Measurements from ENCODE around the gene ATP10B.
"Not testable (repeated sequence)": the region's sequence is repeated elsewhere in the genome, so short reads cannot be mapped to it uniquely, and the experiment has no call there.

The ATP10B gene

GRCh38 chr5:160726721-160727120 is 125.3 kb downstream of the ATP10B start:
- Histone ChIP-seq H3K36me3 (ENCODE audit: insufficient read depth, insufficient read length, low read length) (no peaks in the 10 kb centered on the region), H3K4me1 (ENCODE audit: insufficient read depth, insufficient read length) (peaks cover 2% of the 10 kb centered on the region), H3K9me3 (ENCODE audit: insufficient read depth, low read length) (no peaks in the 10 kb centered on the region), H3K9ac (ENCODE audit: insufficient read length, low read depth) (no peak overlapping the region), H3K27me3 (ENCODE audit: insufficient read depth, insufficient read length) (no peaks in the 10 kb centered on the region), H3K4me3 (ENCODE audit: insufficient read length, low read depth) (no peak overlapping the region)
- TF ChIP-seq YY1 (IDR thresholded peaks at IDR 0.05; ENCODE audit: insufficient read depth, insufficient read length) (no peak), ZNF274 (IDR thresholded peaks at IDR 0.05; ENCODE audit: low read depth, low read length) (no peak), SUZ12 (IDR thresholded peaks at IDR 0.05; ENCODE audit: extremely low read depth, insufficient read depth, insufficient read length) (no peak)
- no peak for DNase-seq (ENCODE audit: low read depth, low spot score)

GRCh38 chr5:160720822-160721221 is 131.2 kb downstream of the ATP10B start:
- Histone ChIP-seq H3K27me3 (ENCODE audit: insufficient read depth, insufficient read length) (no peaks in the 10 kb centered on the region), H3K9me3 (ENCODE audit: insufficient read depth, low read length) (no peaks in the 10 kb centered on the region), H3K36me3 (ENCODE audit: insufficient read depth, insufficient read length, low read length) (no peaks in the 10 kb centered on the region), H3K4me1 (ENCODE audit: insufficient read depth, insufficient read length) (no peaks in the 10 kb centered on the region), H3K4me3 (ENCODE audit: insufficient read length, low read depth) (no peak overlapping the region), H3K9ac (ENCODE audit: insufficient read length, low read depth) (no peak overlapping the region)
- DNase-seq (ENCODE audit: low read depth, low spot score), result no peak
- TF ChIP-seq ZNF274 (IDR thresholded peaks at IDR 0.05; ENCODE audit: low read depth, low read length), result no peak
- no peak for TF ChIP-seq SUZ12 (IDR thresholded peaks at IDR 0.05; ENCODE audit: extremely low read depth, insufficient read depth, insufficient read length)
- no peak for TF ChIP-seq YY1 (IDR thresholded peaks at IDR 0.05; ENCODE audit: insufficient read depth, insufficient read length)

- DNase-seq (ENCODE audit: low read depth, low spot score); H3K9me3 ChIP-seq (ENCODE audit: insufficient read depth, low read length); H3K4me3 ChIP-seq (ENCODE audit: insufficient read length, low read depth); H3K27me3 ChIP-seq (ENCODE audit: insufficient read depth, insufficient read length); H3K9ac ChIP-seq (ENCODE audit: insufficient read length, low read depth); H3K36me3 ChIP-seq (ENCODE audit: insufficient read depth, insufficient read length, low read length); H3K4me1 ChIP-seq (ENCODE audit: insufficient read depth, insufficient read length): not testable (repeated sequence)
These were observed 136.5 kb downstream of the ATP10B start for GRCh38 chr5:160715508-160715907.

DNA sequence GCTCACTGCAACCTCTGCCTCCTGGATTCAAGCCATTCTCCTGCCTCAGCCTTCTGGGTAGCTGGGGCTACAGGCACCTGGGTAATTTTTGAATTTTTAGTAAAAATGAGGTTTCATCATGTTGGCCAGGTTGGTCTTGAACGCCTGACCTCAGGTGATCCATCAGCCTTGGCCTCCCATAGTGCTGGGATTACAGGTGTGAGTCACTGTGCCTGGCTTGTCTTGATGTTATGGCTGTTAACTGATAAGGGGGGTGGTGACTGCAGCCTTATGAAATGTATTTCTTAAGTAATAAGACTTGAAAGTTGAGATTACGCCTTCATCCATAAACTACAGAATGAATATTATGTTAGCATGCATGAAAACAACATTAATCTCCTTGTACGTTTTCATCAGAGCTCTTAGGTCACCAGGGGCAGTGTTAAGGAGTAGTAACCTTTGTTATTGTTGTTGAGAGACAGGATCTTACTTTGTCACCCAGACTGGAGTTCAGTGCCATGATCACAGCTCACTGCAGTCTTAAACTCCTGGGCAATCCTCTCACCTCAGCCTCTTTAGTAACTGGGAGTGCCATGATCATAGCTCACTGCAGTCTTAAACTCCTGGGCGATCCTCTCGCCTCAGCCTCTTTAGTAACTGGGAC is 148.3 kb downstream of the ATP10B start:
- no peak for DNase-seq (ENCODE audit: low read depth, low spot score)
- Histone ChIP-seq H3K27me3 (ENCODE audit: insufficient read depth, insufficient read length) (no peaks in the 10 kb centered on the region), H3K4me1 (ENCODE audit: insufficient read depth, insufficient read length) (no peaks in the 10 kb centered on the region), H3K9ac (ENCODE audit: insufficient read length, low read depth) (no peak overlapping the region), H3K36me3 (ENCODE audit: insufficient read depth, insufficient read length, low read length) (no peaks in the 10 kb centered on the region), H3K4me3 (ENCODE audit: insufficient read length, low read depth) (no peak overlapping the region), H3K9me3 (ENCODE audit: insufficient read depth, low read length) (peaks cover 9% of the 10 kb centered on the region; the same call in 1 of the 2 replicates)
- TF ChIP-seq YY1 (IDR thresholded peaks at IDR 0.05; ENCODE audit: insufficient read depth, insufficient read length) (no peak), SUZ12 (IDR thresholded peaks at IDR 0.05; ENCODE audit: extremely low read depth, insufficient read depth, insufficient read length) (no peak), ZNF274 (IDR thresholded peaks at IDR 0.05; ENCODE audit: low read depth, low read length) (no peak)

- Histone ChIP-seq H3K27me3 (ENCODE audit: insufficient read depth, insufficient read length) (no peaks in the 10 kb centered on the region), H3K4me3 (ENCODE audit: insufficient read length, low read depth) (no peak overlapping the region), H3K36me3 (ENCODE audit: insufficient read depth, insufficient read length, low read length) (no peaks in the 10 kb centered on the region), H3K4me1 (ENCODE audit: insufficient read depth, insufficient read length) (no peaks in the 10 kb centered on the region), H3K9me3 (ENCODE audit: insufficient read depth, low read length) (peaks cover 9% of the 10 kb centered on the region; the same call in 1 of the 2 replicates), H3K9ac (ENCODE audit: insufficient read length, low read depth) (no peak overlapping the region)
- TF ChIP-seq SUZ12 (IDR thresholded peaks at IDR 0.05; ENCODE audit: extremely low read depth, insufficient read depth, insufficient read length), result no peak
- no peak for TF ChIP-seq YY1 (IDR thresholded peaks at IDR 0.05; ENCODE audit: insufficient read depth, insufficient read length)
- no peak for TF ChIP-seq ZNF274 (IDR thresholded peaks at IDR 0.05; ENCODE audit: low read depth, low read length)
- DNase-seq (ENCODE audit: low read depth, low spot score), result no peak
These were observed 149.1 kb downstream of the ATP10B start for GRCh38 chr5:160702934-160703333.

- Histone ChIP-seq H3K27me3 (ENCODE audit: insufficient read depth, insufficient read length) (no peaks in the 10 kb centered on the region), H3K4me3 (ENCODE audit: insufficient read length, low read depth) (no peak overlapping the region)
- DNase-seq (ENCODE audit: low read depth, low spot score), result no peak
These were observed 149.7 kb downstream of the ATP10B start for GRCh38 chr5:160702311-160702803.

DNA sequence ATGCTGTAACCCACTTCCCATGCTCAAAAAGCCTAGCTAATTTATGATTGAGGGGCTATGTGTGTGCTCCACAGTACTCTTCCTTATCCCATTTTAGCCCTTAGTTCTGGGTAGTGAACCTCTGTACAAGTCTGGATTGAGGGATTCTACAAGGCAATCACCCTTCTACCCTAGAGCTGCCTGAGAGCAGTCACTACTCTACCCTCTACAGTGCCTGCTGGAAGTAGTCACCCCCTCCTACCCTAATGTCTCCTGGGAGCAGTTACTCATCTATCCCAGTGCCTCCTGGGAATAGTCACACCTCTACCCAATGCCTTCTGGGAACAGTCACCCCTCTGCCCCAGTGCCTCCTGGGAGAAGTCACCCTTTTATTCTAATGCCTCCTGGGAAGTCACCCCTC is 150.6 kb downstream of the ATP10B start:
- no peaks in the 10 kb centered on the region for H3K36me3 ChIP-seq (ENCODE audit: insufficient read depth, insufficient read length, low read length)
- no peaks in the 10 kb centered on the region for H3K4me1 ChIP-seq (ENCODE audit: insufficient read depth, insufficient read length)
- H3K4me3 ChIP-seq (ENCODE audit: insufficient read length, low read depth), result no peak overlapping the region
- no peaks in the 10 kb centered on the region for H3K27me3 ChIP-seq (ENCODE audit: insufficient read depth, insufficient read length)
- peaks cover 9% of the 10 kb centered on the region; the same call in 1 of the 2 replicates for H3K9me3 ChIP-seq (ENCODE audit: insufficient read depth, low read length)
- no peak for DNase-seq (ENCODE audit: low read depth, low spot score)
- TF ChIP-seq SUZ12 (IDR thresholded peaks at IDR 0.05; ENCODE audit: extremely low read depth, insufficient read depth, insufficient read length) (no peak), YY1 (IDR thresholded peaks at IDR 0.05; ENCODE audit: insufficient read depth, insufficient read length) (no peak), ZNF274 (IDR thresholded peaks at IDR 0.05; ENCODE audit: low read depth, low read length) (no peak)
- H3K9ac ChIP-seq (ENCODE audit: insufficient read length, low read depth), result no peak overlapping the region

More at GRCh38 chr5:160702311-160702803, 149.7 kb downstream of the ATP10B start:
- no peaks in the 10 kb centered on the region for H3K36me3 ChIP-seq (ENCODE audit: insufficient read depth, insufficient read length, low read length)
- no peak overlapping the region for H3K9ac ChIP-seq (ENCODE audit: insufficient read length, low read depth)
- H3K9me3 ChIP-seq (ENCODE audit: insufficient read depth, low read length), result peaks cover 9% of the 10 kb centered on the region; the same call in 1 of the 2 replicates
- no peak for TF ChIP-seq SUZ12 (IDR thresholded peaks at IDR 0.05; ENCODE audit: extremely low read depth, insufficient read depth, insufficient read length)
- no peak for TF ChIP-seq YY1 (IDR thresholded peaks at IDR 0.05; ENCODE audit: insufficient read depth, insufficient read length)
- TF ChIP-seq ZNF274 (IDR thresholded peaks at IDR 0.05; ENCODE audit: low read depth, low read length), result no peak
- H3K4me1 ChIP-seq (ENCODE audit: insufficient read depth, insufficient read length), result no peaks in the 10 kb centered on the region
